GM12878 (cell line): ENCODE measurements around the gene CCN2. TPM values are rescaled to one million over a fixed set of nuclear protein-coding genes. Genes with fewer than 3 reads are reported as not detected.

Experiments used
- ATAC-seq: fragments of 200-7000 bp; cut with Tn5 transposase; 3 replicates; pipeline ENCODE4 v1.9.1; 2020; ENCODE audit warnings: mild to moderate bottlenecking, moderate library complexity
- BruUV-seq: library from RNA; stranded (reverse); fragments of 400-500 nt; replicated peaks from 2 replicates; lab custom pipeline; 2021; lab: Mats Ljungman, UMichigan
- CTCF ChIA-PET: fragments of 300-600 bp; sonication (Branson Sonifier 250); formaldehyde crosslinking; extraction: SDS; loops from one replicate; lab custom pipeline; 2021; ENCODE audit warnings: inconsistent platforms; lab: Yijun Ruan, JAX
- POLR2A ChIA-PET: fragments of 350-600 bp; formaldehyde crosslinking; extraction: SDS; loops from one replicate; lab custom pipeline; 2021; ENCODE audit warnings: inconsistent platforms; lab: Charles Lee
- RAD21 ChIA-PET: fragments of 300-600 bp; sonication (Branson Sonifier 250); formaldehyde crosslinking; loops from one replicate; lab custom pipeline; 2023; ENCODE audit warnings: antibody characterized with exemption; ENCODE audit not compliant: unreplicated experiment; lab: Charles Lee
- SMC1A ChIA-PET: fragments of 300-600 bp; sonication (Branson Sonifier 250); formaldehyde crosslinking; loops from one replicate; lab custom pipeline; 2023; ENCODE audit not compliant: unreplicated experiment, uncharacterized antibody; lab: Charles Lee
- DNase-seq: peaks from one replicate; pipeline ENCODE4 v3.0.0-alpha.2; 2011; ENCODE audit warnings: low read depth, low spot score
- FAIRE-seq: peaks from 3 replicates; lab custom pipeline; 2011; peaks lifted over from hg19 to GRCh38; lab: Jason Lieb, UNC
- H2AFZ ChIP-seq: 2 replicates; pipeline ENCODE4 v1.6.0; 2011; ENCODE audit warnings: low read depth, low read length, control low read depth; ENCODE audit not compliant: control insufficient read depth
- H3K27ac ChIP-seq: 2 replicates; pipeline ENCODE4 v1.5.1; 2011; ENCODE audit warnings: control low read depth; ENCODE audit not compliant: control insufficient read depth, insufficient read depth
- H3K27me3 ChIP-seq, 2 experiments: replicated peaks in 1 of 2; 2 replicates each; pipeline versions ENCODE4 v1.6.0 to v1.6.1; 2011; ENCODE audit warnings: low read length in 1 of 2; ENCODE audit not compliant: control insufficient read depth in 2 of 2, insufficient read depth in 2 of 2
- H3K36me3 ChIP-seq, 2 experiments: 2 replicates each; pipeline ENCODE4 v1.5.1; 2011; ENCODE audit warnings: low read length in 1 of 2; ENCODE audit not compliant: control insufficient read depth in 2 of 2, insufficient read depth in 2 of 2
- H3K4me1 ChIP-seq: 2 replicates; pipeline ENCODE4 v1.6.1; 2011; ENCODE audit warnings: mild to moderate bottlenecking, low read length, moderate library complexity, mixed read lengths; ENCODE audit not compliant: control insufficient read depth, insufficient read depth
- H3K4me2 ChIP-seq: 2 replicates; pipeline ENCODE4 v1.6.0; 2011; ENCODE audit warnings: control low read depth; ENCODE audit not compliant: control insufficient read depth, insufficient read depth
- H3K4me3 ChIP-seq: fragments of 200-600 bp; sonication (generic); 2 replicates; pipeline ENCODE4 v1.5.1; 2016
- H3K79me2 ChIP-seq: 2 replicates; pipeline ENCODE4 v1.6.0; 2011; ENCODE audit warnings: low read length; ENCODE audit not compliant: control insufficient read depth, insufficient read depth
- H3K9ac ChIP-seq: 2 replicates; pipeline ENCODE4 v1.8.0; 2011; ENCODE audit warnings: low read length, control low read depth, mixed read lengths; ENCODE audit not compliant: control insufficient read depth, insufficient read depth
- H3K9me3 ChIP-seq: replicated peaks from 3 replicates; pipeline ENCODE4 v1.5.1; 2011; ENCODE audit warnings: mild to moderate bottlenecking, low read length; ENCODE audit not compliant: control insufficient read depth, insufficient read depth
- H4K20me1 ChIP-seq: 2 replicates; pipeline ENCODE4 v1.6.0; 2011; ENCODE audit not compliant: control insufficient read depth, insufficient read depth
- CBX5 ChIP-seq: sonication (generic); IDR thresholded peaks from 2 replicates; pipeline ENCODE4 v1.6.1; 2016; ENCODE audit warnings: low read depth, moderate library complexity, mild to moderate bottlenecking, inconsistent platforms
- CTCF ChIP-seq, 3 experiments: IDR thresholded peaks in 2 of 3; conservative IDR thresholded peaks in 1 of 3; 2 replicates each; pipeline ENCODE4 v1.5.1; 2011; ENCODE audit warnings: low read depth in 3 of 3, low read length in 3 of 3, mild to moderate bottlenecking in 3 of 3, control low read depth in 2 of 3, moderate library complexity in 2 of 3, inconsistent platforms in 1 of 3, mixed read lengths in 1 of 3; ENCODE audit not compliant: control insufficient read depth in 2 of 3, insufficient read depth in 1 of 3; ENCODE audit errors: extremely low read depth in 1 of 3
- EP300 ChIP-seq, 2 experiments: fragments of 150-350 bp in 1 of 2; IDR thresholded peaks; 2 replicates each; pipeline ENCODE4 v1.6.1; 2011 to 2012; ENCODE audit warnings: low read depth in 2 of 2, low read length in 2 of 2, borderline replicate concordance in 1 of 2, improper control_type of control experiment in 1 of 2, inconsistent platforms in 1 of 2; ENCODE audit not compliant: control insufficient read depth in 1 of 2
- RAD21 ChIP-seq: IDR thresholded peaks from 2 replicates; pipeline ENCODE4 v1.6.1; 2011; ENCODE audit warnings: mild to moderate bottlenecking, low read depth, low read length, moderate library complexity; ENCODE audit not compliant: insufficient read depth
- SMC3 ChIP-seq: IDR thresholded peaks from 2 replicates; pipeline ENCODE4 v1.6.1; 2011; ENCODE audit warnings: low read length, improper control_type of control experiment, borderline replicate concordance
- WGBS: methylation state at CpG from one replicate; pipeline ENCODE4 v1.1.6; 2016; ENCODE audit warnings: low lambda C conversion rate; ENCODE audit not compliant: insufficient replicate concordance, insufficient coverage; ENCODE audit errors: missing lambda C conversion rate; 5-methylcytosine and 5-hydroxymethylcytosine counted together
- in situ Hi-C: fragments of 300-500 bp; cut with MboI; formaldehyde crosslinking; loops from 9 replicates; pipeline ENCODE4 v1.14.3; 2018; ENCODE audit warnings: mixed read lengths
- intact Hi-C: fragments of 100-400 bp; cut with micrococcal nuclease; formaldehyde crosslinking; loops from one replicate; pipeline ENCODE4 v1.14.2; 2022; ENCODE audit not compliant: unreplicated experiment
- polyA plus RNA-seq, 11 experiments: library from polyadenylated mRNA; depleted of rRNA in 4 of 11; unstranded in 6 of 11; stranded (reverse) in 5 of 11; fragments of >200 nt; fragmentation: Nextera tagmentation in 4 of 11; fragmentation: Illumina TruSeq in 1 of 11; extraction: Ambion mirVana in 4 of 11; extraction: Trizol in 1 of 11; gene quantifications; 1 replicate in 1 of 11; 2 replicates in 10 of 11; pipeline versions ENCODE4 v1.2.1 to v1.2.3, GENCODE V29; 2011 to 2016; ENCODE audit warnings: inconsistent platforms in 2 of 11, missing spikeins in 2 of 11, low read depth in 1 of 11
- total RNA-seq, 4 experiments: library from RNA; depleted of rRNA in 3 of 4; stranded (reverse); fragments of >200 nt in 3 of 4; fragmentation: Illumina TruSeq in 1 of 4; extraction: Trizol in 1 of 4; gene quantifications; 2 replicates each; pipeline versions ENCODE4 v1.2.1 to v1.2.3, GENCODE V29; 2013 to 2021

Gene CCN2
- total and polyA plus RNA-seq, 10 of the 15 experiments (the other 5 are each of a cell fraction or from before 2014, with no cell fraction given), result 0.26 to 0.62 (median 0.44) TPM; not detected in 7

GRCh38 chr6:131923356-131923755 lies 27.8 kb downstream of the CCN2 start:
- ChIA-PET CTCF (interaction anchor here (0.7 to 3.8 kb wide), 12 partner anchors 8 to 374 kb away, joined by 3 to 36 read pairs (median 4); no protein-coding TSS in a partner anchor), POLR2A (no interaction called here), SMC1A (interaction anchor here (1.0 to 1.7 kb wide), 3 partner anchors 70 to 356 kb away, joined by 3 to 7 read pairs (median 3); no protein-coding TSS in a partner anchor), RAD21 (interaction anchor here (0.7 to 1.7 kb wide), 3 partner anchors 9 to 294 kb away, joined by 3 to 5 read pairs (median 4); no protein-coding TSS in a partner anchor)
- in situ Hi-C loops (no loop called here), intact Hi-C loops (loop anchor here (10.0 kb wide), 1 partner anchor 371 kb away; no protein-coding TSS in a partner anchor)
- peak; percentile 53 for TF ChIP-seq RAD21
- TF ChIP-seq CTCF (IDR thresholded peaks at IDR 0.05 in 2 of 3, conservative IDR thresholded peaks at IDR 0.05 in 1 of 3; ENCODE audit: control insufficient read depth in 2 of 3, extremely low read depth in 1 of 3, insufficient read depth in 1 of 3, low read depth in 3 of 3, low read length in 3 of 3), result peak; percentile 53 to 72 (median 71)
- TF ChIP-seq EP300 (IDR thresholded peaks at IDR 0.05; ENCODE audit: borderline replicate concordance in 1 of 2, control insufficient read depth in 1 of 2, low read depth in 2 of 2, low read length in 2 of 2), result no peak
- TF ChIP-seq CBX5, result peak; percentile 94; the same call in 1 of the 2 replicates
- TF ChIP-seq SMC3, result 0 out of 2 replicates have a peak, but pooled peaks have one; percentile 26
- Histone ChIP-seq H3K27me3 (no peaks in the 10 kb centered on the region), H3K4me3 (no peak overlapping the region), H3K79me2 (no peaks in the 10 kb centered on the region), H3K9me3 (peaks cover 6% of the 10 kb centered on the region; the same call in 2 of the 3 replicates), H3K9ac (no peak overlapping the region), H4K20me1 (no peaks in the 10 kb centered on the region), H3K4me2 (no peak overlapping the region), H2AFZ (no peak overlapping the region), H3K4me1 (no peaks in the 10 kb centered on the region), H3K36me3 (no peaks in the 10 kb centered on the region), H3K27ac (no peak overlapping the region)
- DNase-seq (no peak), ATAC-seq (peak; percentile 85), FAIRE-seq (no peak)
- no TSS peak for BruUV-seq
- WGBS, result 0% methylated on average over 2 of the region's 2 CpGs
